Measurements from ENCODE around the gene SEPTIN6.

Gene SEPTIN6

GRCh38 chrX:119693040-119693995, at the start of gene SEPTIN6:
SEPTIN6 (minus strand) TSS chrX:119693168; CDS start chrX:119693105, 63 bp downstream.
- no peak for DNase-seq

DNA sequence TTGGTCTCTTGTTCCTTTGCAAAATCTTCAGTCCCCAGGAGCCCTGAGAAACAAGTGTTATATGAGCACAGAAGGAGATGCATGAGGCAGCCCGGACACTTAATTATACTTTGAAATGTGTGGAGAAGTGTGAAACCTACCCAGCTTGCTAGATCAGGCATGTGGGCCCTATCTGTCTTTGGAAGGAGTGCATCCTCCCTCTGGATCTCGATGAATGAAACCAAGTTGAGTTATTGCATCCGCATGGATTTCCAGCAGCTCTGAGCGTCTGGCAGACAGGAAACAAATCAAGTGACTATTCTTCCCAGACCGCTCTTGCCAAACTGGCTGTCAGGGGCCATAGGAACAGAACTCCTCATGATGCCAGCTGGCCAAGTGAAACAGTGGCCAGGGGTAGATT, 45.8 kb upstream of the SEPTIN6 start:
- DNase-seq, result no peak

DNA sequence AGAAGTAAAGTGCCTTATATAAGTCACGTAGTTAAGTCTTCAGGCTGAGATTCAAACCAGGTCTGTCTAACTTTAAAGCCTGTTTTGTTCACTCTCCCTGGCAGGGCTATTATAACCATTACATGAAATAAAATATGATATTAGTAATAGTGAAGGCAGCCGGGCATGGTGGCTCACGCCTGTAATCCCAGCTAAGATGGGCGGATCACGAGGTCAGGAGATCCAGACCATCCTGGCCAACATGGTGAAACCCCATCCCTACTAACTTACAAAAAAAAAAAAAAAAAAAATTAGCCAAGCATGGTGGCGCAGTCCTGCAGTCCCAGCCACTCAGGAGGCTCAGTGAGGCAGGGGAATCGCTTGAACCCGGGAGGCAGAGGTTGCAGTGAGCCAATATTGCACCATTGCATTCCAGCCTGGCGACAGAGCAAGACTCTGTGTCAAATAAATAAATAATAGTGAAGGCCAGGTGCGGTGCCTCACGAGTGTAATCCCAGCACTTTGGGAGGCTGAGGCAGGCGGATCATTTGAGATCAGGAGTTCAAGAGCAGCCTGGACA, 43.3 kb upstream of the SEPTIN6 start:
- no peak for DNase-seq

DNA sequence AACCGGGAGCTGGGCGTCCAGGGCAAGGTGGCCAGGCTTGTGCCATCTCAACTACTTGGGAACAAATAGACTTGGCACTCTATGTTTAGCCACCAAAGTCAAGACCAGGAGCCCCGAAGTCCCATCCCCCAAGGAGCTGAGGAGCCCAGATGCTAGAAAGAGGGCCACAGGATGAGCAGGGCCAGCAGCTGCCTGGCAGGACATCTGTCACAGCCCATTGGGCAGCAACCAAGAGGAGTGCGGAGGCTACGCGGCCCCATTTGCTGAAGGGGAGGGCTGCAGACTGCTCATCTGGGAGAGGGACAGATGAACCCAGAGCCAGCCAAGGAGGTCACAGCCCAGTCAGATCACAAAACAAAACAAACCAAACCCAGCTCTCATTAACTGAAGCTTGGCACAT, 42.5 kb upstream of the SEPTIN6 start:
- no peak for DNase-seq

- DNase-seq, result no peak
Measured at GRCh38 chrX:119734897-119735339, 42.0 kb upstream of the SEPTIN6 start.

- DNase-seq, result no peak
Measured at GRCh38 chrX:119729408-119730201, 36.6 kb upstream of the SEPTIN6 start.

GRCh38 chrX:119728487-119728886, 35.5 kb upstream of the SEPTIN6 start:
- no peak for DNase-seq

DNA sequence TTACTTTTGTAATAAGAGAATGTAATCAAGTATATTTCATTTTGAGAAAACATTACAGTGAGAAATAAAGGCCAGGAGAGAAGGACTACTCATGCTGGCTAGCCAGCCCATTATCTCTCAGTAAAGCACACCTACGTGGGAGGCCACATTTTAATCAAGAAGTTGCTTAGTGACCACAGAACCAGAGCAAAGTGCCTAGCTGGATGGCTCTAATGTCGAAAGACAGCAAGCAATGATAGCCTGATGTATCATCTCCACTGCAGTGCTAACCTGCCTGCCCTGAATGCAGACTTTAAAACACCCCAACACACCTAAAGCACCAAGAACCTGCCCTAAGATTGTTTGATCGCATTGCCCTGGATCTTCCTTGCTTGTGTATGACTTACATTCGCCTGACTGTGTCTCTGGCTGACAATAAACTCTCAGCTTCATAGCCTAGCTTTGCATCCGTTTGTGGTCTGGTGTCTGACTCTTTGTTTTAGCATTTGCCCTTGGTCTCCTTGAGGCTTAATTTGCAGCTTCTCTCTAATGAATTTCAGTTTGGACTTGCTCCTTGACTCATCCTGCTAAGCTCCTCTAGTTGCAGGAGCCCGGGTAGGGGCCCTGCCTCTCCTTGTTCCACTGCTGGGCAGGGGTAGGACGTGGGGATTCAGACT, 34.1 kb upstream of the SEPTIN6 start:
- DNase-seq, result no peak

DNA sequence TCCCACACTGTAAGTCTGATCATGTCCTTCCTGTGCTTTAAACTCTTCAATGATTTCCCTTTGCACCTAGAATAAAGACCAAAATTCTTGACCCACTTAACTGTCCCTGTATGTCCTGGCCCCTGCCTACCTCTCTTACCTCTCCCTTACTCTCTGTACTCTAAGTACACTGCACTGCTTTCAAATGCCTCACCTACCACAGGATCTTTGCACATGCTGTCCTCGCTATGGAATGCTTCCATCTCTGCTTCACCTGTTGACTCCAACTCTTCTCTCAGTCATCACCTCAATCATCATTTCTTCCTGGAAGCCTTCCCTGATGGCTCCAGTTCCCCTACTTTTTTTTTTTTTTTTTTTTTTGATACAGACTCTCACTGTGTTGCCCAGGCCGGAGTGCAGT, 29.0 kb upstream of the SEPTIN6 start:
- DNase-seq, result no peak

GRCh38 chrX:119721487-119721886, 28.5 kb upstream of the SEPTIN6 start:
- DNase-seq, result no peak

DNA sequence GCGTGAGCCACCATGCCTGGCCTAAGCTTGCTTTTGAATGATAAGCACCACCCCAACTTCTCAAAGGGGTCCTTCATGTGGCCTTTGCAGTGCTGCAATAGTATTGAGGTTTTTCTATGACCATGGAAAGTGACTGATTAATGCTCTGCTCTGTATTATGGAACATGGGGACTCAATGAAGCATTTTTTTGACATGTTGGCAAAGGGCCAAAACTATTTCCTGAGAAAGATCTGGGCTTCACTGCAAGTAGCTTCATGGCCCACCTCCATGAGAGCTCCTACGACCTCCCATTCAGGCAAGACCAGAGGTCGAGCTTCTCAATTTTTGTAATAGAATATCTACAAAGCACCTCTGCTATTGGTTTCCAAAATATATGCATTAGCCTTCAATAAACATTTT, 16.7 kb upstream of the SEPTIN6 start:
- no peak for DNase-seq

DNA sequence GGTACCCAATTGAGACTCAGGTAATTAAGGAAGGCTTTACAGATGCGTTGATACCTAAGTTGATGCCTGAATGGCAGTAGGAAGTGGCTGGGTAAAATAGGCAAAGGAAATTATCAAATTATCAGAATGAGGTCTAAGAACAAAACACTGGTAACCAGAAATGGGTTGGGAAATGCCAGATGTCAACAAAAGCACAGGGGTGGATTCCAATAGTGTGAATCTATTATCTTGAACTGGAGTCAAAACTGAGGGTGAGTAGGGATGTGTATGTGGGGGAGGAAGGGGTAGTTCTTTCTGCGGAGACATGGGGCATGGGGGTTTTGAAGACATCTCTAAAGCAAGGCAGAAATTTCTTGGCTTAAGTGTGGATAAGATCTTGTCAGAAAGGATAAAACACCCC, 16.0 kb upstream of the SEPTIN6 start:
- no peak for DNase-seq

DNA sequence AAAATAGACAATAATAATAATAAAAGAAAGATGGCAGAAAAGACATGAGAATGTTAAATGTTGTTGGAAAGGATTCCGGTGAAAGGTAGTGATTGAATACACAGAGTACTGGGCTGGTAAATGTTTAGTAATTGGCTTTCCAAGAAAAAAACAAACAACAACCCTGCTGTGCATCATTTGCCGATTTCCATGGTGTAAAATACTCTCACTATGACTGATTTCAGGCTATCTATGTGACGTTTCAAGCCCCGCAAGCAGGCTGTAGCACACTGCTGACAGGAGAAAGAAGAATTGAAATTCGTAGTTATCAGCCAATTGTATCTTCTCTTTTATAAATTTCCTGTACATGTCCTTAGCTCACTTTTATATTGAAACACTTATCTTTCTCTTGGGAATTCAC, 13.6 kb upstream of the SEPTIN6 start:
- no peak for DNase-seq

GRCh38 chrX:119698845-119699244, 5.9 kb upstream of the SEPTIN6 start:
- no peak for DNase-seq

DNA sequence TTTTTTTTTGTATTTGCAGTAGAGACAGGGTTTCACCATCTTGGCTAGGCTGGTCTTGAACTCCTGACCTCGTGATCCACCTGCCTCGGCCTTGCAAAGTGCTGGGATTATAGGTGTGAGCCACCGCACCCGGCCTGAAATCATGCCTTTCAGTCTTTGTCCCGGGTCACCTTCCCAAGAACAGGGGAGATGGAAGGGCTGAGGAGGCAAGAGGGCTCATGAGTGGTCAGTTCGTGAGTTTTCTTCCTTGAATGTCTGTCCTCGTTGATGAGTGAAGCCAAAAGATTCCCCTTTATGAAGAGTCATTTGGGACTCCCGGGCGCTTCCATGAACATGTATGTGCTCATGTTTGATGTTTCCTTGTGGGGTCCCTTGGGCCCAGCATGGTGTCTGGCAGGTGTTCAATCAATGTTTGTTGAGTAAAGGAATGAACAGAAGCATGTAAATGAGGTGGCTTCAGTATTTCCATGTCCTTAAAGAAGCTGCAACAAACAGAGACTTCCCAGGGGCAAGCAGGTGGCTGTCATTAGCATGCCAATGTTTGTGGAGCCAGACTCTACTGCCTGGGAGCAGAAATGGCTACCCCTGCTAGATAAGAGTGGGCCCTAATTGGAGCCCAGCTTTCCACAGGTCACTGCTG, 3.4 kb upstream of the SEPTIN6 start:
- no peak for DNase-seq

DNA sequence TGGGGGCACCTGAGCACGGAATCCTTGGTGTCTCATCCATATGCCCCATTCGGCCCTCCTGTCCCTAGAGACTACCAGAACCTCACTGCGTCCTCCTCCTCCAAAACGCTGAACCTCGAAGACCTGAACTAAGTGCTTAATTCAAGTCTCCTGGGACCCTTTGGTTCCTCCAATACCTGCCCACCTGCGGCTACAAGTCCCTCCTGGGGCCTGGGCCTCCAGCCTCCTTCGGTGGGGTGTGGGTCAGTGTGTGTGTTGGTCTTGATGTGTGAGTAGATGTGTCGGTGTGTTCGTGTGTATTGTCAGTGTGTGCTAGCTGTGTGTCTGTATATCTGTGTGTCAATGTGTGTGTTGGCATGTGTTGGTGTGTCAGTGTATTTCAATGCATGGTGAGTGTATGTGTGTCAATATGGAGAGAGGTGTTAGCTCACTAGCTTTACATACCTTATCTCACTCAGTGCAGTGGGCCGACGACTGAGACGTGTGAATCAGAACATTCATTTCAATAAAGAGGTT, 2.6 kb upstream of the SEPTIN6 start:
- DNase-seq, result no peak

- no peak for DNase-seq
Measured at GRCh38 chrX:119694601-119695534, 1.9 kb upstream of the SEPTIN6 start.

- no peak for DNase-seq
Measured at GRCh38 chrX:119693996-119694451, 1.1 kb upstream of the SEPTIN6 start.

DNA sequence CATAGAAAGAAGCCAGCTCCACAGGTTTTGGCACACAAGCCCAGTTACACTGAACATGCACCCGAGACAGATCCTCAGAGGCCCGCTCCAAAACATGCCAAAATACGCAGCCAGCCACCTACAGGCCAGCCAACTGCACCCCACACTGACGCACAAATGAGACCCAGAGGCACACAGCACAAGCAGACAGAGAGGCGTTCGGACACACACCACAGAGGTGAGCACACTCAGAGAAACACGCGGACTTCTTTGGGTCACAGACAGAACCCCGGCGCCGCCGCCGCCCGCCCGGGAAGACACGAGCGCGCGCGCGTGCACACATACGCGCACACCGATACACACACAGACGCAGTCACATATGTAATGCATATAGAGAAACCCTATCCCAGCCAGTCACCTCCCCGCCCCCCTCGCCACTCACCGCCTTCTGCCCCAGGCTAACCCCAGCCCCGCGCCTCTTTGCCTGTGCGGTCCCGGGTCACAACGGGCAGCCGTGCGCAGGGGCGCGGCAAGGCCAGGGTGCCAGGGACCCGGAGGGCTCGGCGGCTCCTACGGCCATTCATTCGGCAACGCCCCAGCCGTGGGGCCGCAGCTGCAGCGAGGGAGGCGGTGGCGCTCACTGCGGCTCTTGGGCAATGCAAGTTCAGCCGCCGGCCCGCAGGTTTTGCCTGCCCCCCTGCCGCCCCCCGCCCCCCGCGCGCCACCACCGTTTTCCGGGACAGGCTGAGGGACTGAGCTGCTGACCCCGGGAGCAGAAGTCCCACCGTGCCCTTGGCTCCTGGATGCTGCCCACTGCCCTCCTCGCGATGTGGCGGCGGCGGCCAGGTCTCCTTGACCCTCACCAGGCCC, 553 bp downstream of the SEPTIN6 start:
- DNase-seq, result no peak
